Epithelial cell of esophagus (primary cell): ENCODE results near the gene OOEP.

Experiments
- DNase-seq: peaks from one replicate; pipeline ENCODE4 v3.0.0; 2010; ENCODE audit warnings: low read depth
- H3K4me3 ChIP-seq: 2 replicates; pipeline ENCODE4 v1.5.1; 2011; ENCODE audit warnings: mild to moderate bottlenecking, low read length, control low read depth
- CTCF ChIP-seq: IDR thresholded peaks from 2 replicates; pipeline ENCODE4 v1.5.1; 2011; ENCODE audit warnings: low read depth, mild to moderate bottlenecking, low read length, control low read depth, inconsistent platforms; ENCODE audit not compliant: insufficient read depth; ENCODE audit errors: missing control alignments

OOEP gene

GRCh38 chr6:73364549-73364948 is 5.1 kb downstream of the OOEP start:
- no peak for TF ChIP-seq CTCF
- DNase-seq = no peak
- no peak overlapping the region for H3K4me3 ChIP-seq

- TF ChIP-seq CTCF = no peak
- no peak for DNase-seq
- H3K4me3 ChIP-seq = no peak overlapping the region
Measured at GRCh38 chr6:73364121-73364520, 5.6 kb downstream of the OOEP start.

GRCh38 chr6:73363537-73363875 is 6.2 kb downstream of the OOEP start:
- TF ChIP-seq CTCF = no peak
- H3K4me3 ChIP-seq = no peak overlapping the region
- DNase-seq = no peak

- no peak for DNase-seq
- TF ChIP-seq CTCF = no peak
- H3K4me3 ChIP-seq = no peak overlapping the region
Measured at GRCh38 chr6:73362869-73363536, 6.7 kb downstream of the OOEP start.

- no peak within 1 kb of the TSS for H3K4me3 ChIP-seq
- no peak for TF ChIP-seq CTCF
- DNase-seq = no peak
Measured at GRCh38 chr6:73362358-73362757, 7.3 kb downstream of the OOEP start, which contains the start of gene KHDC3L. TSS of gene KHDC3L (plus strand) at chr6:73362658. CDS start at chr6:73362730, 72 bp downstream.

GRCh38 chr6:73353636-73354593 is 15.8 kb downstream of the OOEP start, which contains the start of gene DPPA5:
TSS of gene DPPA5 (minus strand) at chr6:73354276. CDS start at chr6:73354225, 51 bp downstream.
- no peak for TF ChIP-seq CTCF
- no peak for DNase-seq
- no peak within 1 kb of the TSS for H3K4me3 ChIP-seq

GRCh38 chr6:73349311-73349710 is 20.4 kb downstream of the OOEP start:
- no peak for TF ChIP-seq CTCF
- H3K4me3 ChIP-seq = no peak overlapping the region
- no peak for DNase-seq
